Naive thymus-derived CD8-positive, alpha-beta T cell (primary cell): Measurements from ENCODE around the gene HDLBP. TPM values are rescaled to one million over a fixed set of nuclear protein-coding genes. Genes with fewer than 3 reads are reported as not detected.
"Not testable (repeated sequence)": the region's sequence is repeated elsewhere in the genome, so short reads cannot be mapped to it uniquely, and the experiment has no call there.

Experiments used
- ATAC-seq, 2 donors: fragments of 150-1000 bp; cut with Tn5 transposase in 1 of 2; sonication (Bioruptor Pico), chemical (Tn5 transposase) in 1 of 2; 1 replicate in 1 of 2; 2 replicates in 1 of 2; pipeline ENCODE4 v1.10.0; 2021; ENCODE audit warnings: mild to moderate bottlenecking in 2 of 2, moderate library complexity in 2 of 2
- POLR2A ChIA-PET: fragments of 350-600 bp; sonication (Branson Sonifier 250); formaldehyde crosslinking; loops from one replicate; lab custom pipeline; 2021; ENCODE audit warnings: antibody characterized with exemption; lab: Charles Lee
- DNase-seq, 10 donors: peaks; one replicate each; pipeline versions ENCODE4 v3.0.0 to v3.0.0-alpha.2; 2020 to 2022
- H3K27ac Mint-ChIP-seq, 10 donors: one replicate each; pipeline ENCODE4 v1.8.0; 2020 to 2022; ENCODE audit warnings: mild to moderate bottlenecking in 10 of 10, mixed read lengths in 10 of 10, moderate library complexity in 4 of 10, inconsistent platforms in 1 of 10
- H3K27me3 Mint-ChIP-seq, 5 donors: one replicate each; pipeline ENCODE4 v1.8.0; 2021 to 2022; ENCODE audit warnings: mixed read lengths in 5 of 5
- H3K36me3 Mint-ChIP-seq, 3 donors: one replicate each; pipeline ENCODE4 v1.8.0; 2020 to 2022; ENCODE audit warnings: mixed read lengths in 3 of 3, mild to moderate bottlenecking in 2 of 3, inconsistent platforms in 1 of 3
- H3K4me1 Mint-ChIP-seq, 4 donors: one replicate each; pipeline ENCODE4 v1.8.0; 2021 to 2022; ENCODE audit warnings: mixed read lengths in 4 of 4
- H3K4me3 Mint-ChIP-seq, 10 donors: one replicate each; pipeline ENCODE4 v1.8.0; 2020 to 2022; ENCODE audit warnings: mild to moderate bottlenecking in 10 of 10, mixed read lengths in 10 of 10, moderate library complexity in 6 of 10, inconsistent platforms in 1 of 10
- H3K9me3 Mint-ChIP-seq, 9 donors: one replicate each; pipeline ENCODE4 v1.8.0; 2020 to 2022; ENCODE audit warnings: mixed read lengths in 9 of 9, mild to moderate bottlenecking in 3 of 9, inconsistent platforms in 1 of 9, moderate library complexity in 1 of 9
- polyA plus RNA-seq, 3 donors: library from polyadenylated mRNA; unstranded; fragments of 300-500 nt; fragmentation: Illumina TruSeq; gene quantifications; one replicate each; pipeline ENCODE4 v1.2.3, GENCODE V29; 2021
- total RNA-seq, 8 experiments: library from RNA in 2 of 8; stranded (reverse) in 2 of 8; gene quantifications; one replicate each; pipeline ENCODE4 v1.2.3 and lab custom pipeline; 2021 to 2026

HDLBP gene
- total and polyA plus RNA-seq, 5 experiments from 2014 or later = 32.2 to 148 (median 71.1) TPM

- no peak overlapping the region for H3K4me3 Mint-ChIP-seq
- H3K9me3 Mint-ChIP-seq = no peaks in the 10 kb centered on the region
- POLR2A ChIA-PET = no interaction called here
- H3K4me1 Mint-ChIP-seq = no peaks in the 10 kb centered on the region
- H3K36me3 Mint-ChIP-seq = no peaks in the 10 kb centered on the region
- DNase-seq (no peak), ATAC-seq (no peak)
- H3K27ac Mint-ChIP-seq = no peak overlapping the region
- no peaks in the 10 kb centered on the region for H3K27me3 Mint-ChIP-seq
Measured at GRCh38 chr2:241198381-241199279, 116.8 kb downstream of the HDLBP start.

- Mint-ChIP-seq H3K9me3 (no peaks in the 10 kb centered on the region), H3K27ac (no peak overlapping the region), H3K36me3 (no peaks in the 10 kb centered on the region), H3K4me1 (no peaks in the 10 kb centered on the region), H3K27me3 (no peaks in the 10 kb centered on the region), H3K4me3 (no peak overlapping the region)
- DNase-seq (no peak), ATAC-seq (no peak)
- POLR2A ChIA-PET = no interaction called here
Measured at GRCh38 chr2:241197947-241198346, 117.5 kb downstream of the HDLBP start.

DNA sequence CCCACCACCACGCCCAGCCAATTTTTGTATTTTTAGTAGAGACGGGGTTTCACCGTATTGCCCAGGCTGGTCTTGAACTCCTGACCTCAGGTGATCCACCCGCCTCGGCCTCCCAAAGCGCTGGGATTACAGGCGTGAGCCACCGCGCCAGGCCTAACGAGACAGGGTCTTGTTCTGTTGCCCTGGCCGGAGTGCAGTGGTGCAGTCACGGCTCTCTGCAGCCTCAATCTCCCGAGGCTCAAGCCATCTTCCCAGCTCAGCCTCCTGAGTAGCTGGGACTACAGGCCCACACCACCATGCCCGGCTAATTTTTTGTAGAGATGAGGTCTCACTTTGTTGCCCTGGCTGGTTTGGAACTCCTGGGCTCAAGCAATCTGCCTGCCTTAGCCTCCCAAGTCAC, 118.2 kb downstream of the HDLBP start:
- H3K27me3 Mint-ChIP-seq, ATAC-seq, POLR2A ChIA-PET, H3K4me1 Mint-ChIP-seq, DNase-seq, H3K36me3 Mint-ChIP-seq, H3K4me3 Mint-ChIP-seq, H3K9me3 Mint-ChIP-seq, H3K27ac Mint-ChIP-seq: not testable (repeated sequence)

GRCh38 chr2:241195506-241196130, 119.9 kb downstream of the HDLBP start:
- H3K27me3 Mint-ChIP-seq = no peaks in the 10 kb centered on the region
- H3K4me3 Mint-ChIP-seq = no peak overlapping the region
- no peaks in the 10 kb centered on the region for H3K9me3 Mint-ChIP-seq
- H3K36me3 Mint-ChIP-seq = no peaks in the 10 kb centered on the region
- DNase-seq (no peak), ATAC-seq (no peak)
- H3K27ac Mint-ChIP-seq = no peak overlapping the region
- no peaks in the 10 kb centered on the region for H3K4me1 Mint-ChIP-seq
- POLR2A ChIA-PET = no interaction called here

DNA sequence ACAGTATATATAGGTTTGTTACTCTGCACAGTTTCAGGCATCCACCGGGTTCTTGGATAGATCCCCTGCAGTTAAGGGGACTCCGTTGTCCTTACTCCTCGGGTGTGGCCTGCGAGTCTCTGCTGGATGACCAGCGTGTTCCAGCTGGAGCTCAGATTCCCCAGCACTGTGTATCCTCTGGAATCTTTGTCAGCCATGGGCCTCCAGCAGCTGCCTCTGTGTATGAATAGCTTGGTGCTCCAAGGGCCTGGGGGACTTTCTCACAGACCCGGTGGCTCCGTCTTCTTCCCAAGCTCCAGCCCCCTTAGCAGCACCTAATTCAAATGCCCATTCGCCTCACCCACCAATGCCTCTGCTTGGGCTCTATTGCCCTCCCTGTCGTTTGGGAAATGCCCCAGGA, 120.7 kb downstream of the HDLBP start:
- POLR2A ChIA-PET = no interaction called here
- Mint-ChIP-seq H3K27ac (no peak overlapping the region), H3K9me3 (no peaks in the 10 kb centered on the region), H3K27me3 (no peaks in the 10 kb centered on the region), H3K4me3 (no peak overlapping the region), H3K36me3 (no peaks in the 10 kb centered on the region), H3K4me1 (no peaks in the 10 kb centered on the region)
- no peak for DNase-seq
- no peak for ATAC-seq

- POLR2A ChIA-PET = no interaction called here
- H3K9me3 Mint-ChIP-seq = no peaks in the 10 kb centered on the region
- no peak overlapping the region for H3K4me3 Mint-ChIP-seq
- H3K27ac Mint-ChIP-seq = peak overlapping the region in 2 of 10 donors; percentile 41 to 44
- no peaks in the 10 kb centered on the region for H3K4me1 Mint-ChIP-seq
- no peak for ATAC-seq
- no peak for DNase-seq
- no peaks in the 10 kb centered on the region for H3K36me3 Mint-ChIP-seq
- no peaks in the 10 kb centered on the region for H3K27me3 Mint-ChIP-seq
Measured at GRCh38 chr2:241193271-241193670, 122.2 kb downstream of the HDLBP start.

DNA sequence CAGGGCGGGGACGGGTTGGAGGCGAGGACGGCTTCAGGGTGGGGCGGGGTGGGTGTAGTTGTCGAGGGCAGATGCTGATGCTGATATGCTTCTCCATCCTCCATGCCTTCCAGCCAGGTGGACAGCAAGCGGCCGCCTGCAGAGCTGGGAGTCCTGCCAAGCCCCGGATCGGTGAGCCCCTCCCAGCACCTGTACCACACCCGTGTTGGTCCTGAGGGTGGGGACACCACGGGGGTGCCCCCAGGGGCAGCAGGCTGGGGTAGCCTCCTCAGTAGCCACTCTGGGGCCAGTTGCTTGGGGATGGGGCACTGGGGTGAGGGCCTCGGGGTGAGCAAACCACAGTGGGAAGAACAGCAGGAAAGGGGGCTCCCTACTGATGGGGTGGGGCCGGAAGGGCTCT, 124.4 kb downstream of the HDLBP start:
- Mint-ChIP-seq H3K4me1 (no peaks in the 10 kb centered on the region), H3K9me3 (no peaks in the 10 kb centered on the region), H3K27ac (no peak overlapping the region), H3K27me3 (no peaks in the 10 kb centered on the region), H3K4me3 (no peak overlapping the region), H3K36me3 (no peaks in the 10 kb centered on the region)
- DNase-seq = no peak
- no peak for ATAC-seq
- POLR2A ChIA-PET = no interaction called here

- no peaks in the 10 kb centered on the region for H3K9me3 Mint-ChIP-seq
- H3K27me3 Mint-ChIP-seq = no peaks in the 10 kb centered on the region
- POLR2A ChIA-PET = no interaction called here
- ATAC-seq (no peak), DNase-seq (no peak)
- no peak overlapping the region for H3K4me3 Mint-ChIP-seq
- H3K36me3 Mint-ChIP-seq = no peaks in the 10 kb centered on the region
- H3K4me1 Mint-ChIP-seq = no peaks in the 10 kb centered on the region
- H3K27ac Mint-ChIP-seq = no peak overlapping the region
Measured at GRCh38 chr2:241190291-241190981, 125.0 kb downstream of the HDLBP start.

DNA sequence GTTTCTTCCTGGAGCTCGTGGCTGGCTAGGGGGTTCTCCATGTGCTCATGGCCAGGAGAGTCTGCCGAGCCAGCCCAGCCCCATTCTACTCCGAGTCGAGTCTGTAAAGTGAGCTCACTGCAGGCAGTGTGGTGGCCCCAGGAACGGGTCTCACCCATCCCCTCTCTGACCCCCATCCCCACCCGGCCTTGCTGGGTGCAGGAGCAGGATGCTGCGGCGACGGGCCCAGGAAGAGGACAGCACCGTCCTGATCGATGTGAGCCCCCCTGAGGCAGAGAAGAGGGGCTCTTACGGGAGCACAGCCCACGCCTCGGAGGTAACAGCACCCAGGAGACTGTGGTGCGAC, 125.6 kb downstream of the HDLBP start:
- H3K27ac Mint-ChIP-seq = no peak overlapping the region
- peaks cover 0 to 3% (median 0%) of the 10 kb centered on the region in 3 donors for H3K36me3 Mint-ChIP-seq
- no peaks in the 10 kb centered on the region for H3K27me3 Mint-ChIP-seq
- H3K4me3 Mint-ChIP-seq = no peak overlapping the region
- no peak for DNase-seq
- no peak for ATAC-seq
- POLR2A ChIA-PET = interaction anchor here (0.5 kb wide), 1 partner anchor 563 kb away, joined by 3 read pairs; no protein-coding TSS in a partner anchor
- H3K9me3 Mint-ChIP-seq = no peaks in the 10 kb centered on the region
- no peaks in the 10 kb centered on the region for H3K4me1 Mint-ChIP-seq

DNA sequence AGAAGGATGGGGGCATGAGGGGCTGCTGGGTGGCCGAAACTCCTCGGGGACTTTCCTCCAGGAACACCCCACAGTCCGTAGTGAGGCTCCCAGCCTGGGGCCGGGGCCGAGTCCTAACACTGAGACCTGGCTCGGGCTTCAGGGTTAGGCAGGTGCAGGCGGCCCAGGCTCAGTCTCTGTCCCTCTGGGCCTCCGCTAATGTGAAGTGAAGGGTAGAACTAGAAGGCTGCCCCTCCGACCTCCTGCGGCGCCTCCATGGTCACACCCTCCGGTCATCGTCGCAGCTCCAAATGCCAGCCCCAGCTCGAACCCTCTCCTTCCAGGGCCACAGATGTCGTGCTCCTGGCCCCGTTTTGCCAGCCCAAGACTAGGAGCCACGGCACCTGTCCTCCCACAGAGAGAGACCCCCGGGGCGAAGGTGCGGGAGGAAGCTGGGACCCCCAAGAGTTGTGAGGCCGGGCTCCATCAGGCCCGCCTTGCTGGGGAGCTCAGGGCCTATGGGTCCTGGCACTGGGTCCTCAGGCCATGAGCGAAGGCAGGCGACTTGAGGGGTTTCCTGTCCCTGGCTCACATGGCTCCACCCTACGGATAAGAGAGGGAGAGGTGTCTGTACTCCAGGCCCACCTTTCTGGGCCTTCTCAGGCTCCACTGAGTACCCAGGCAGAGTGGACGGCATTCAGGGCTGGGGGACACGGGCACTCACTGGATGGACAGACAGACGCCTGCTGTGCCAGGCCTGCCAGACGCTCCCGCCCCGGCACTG, 126.2 kb downstream of the HDLBP start:
- no peak for ATAC-seq
- no peaks in the 10 kb centered on the region for H3K4me1 Mint-ChIP-seq
- DNase-seq = no peak
- H3K9me3 Mint-ChIP-seq = no peaks in the 10 kb centered on the region
- POLR2A ChIA-PET = interaction anchor here (0.5 kb wide), 1 partner anchor 562 kb away, joined by 3 read pairs; no protein-coding TSS in a partner anchor
- H3K36me3 Mint-ChIP-seq = peaks cover 0 to 6% (median 0%) of the 10 kb centered on the region in 3 donors
- H3K4me3 Mint-ChIP-seq = no peak overlapping the region
- H3K27me3 Mint-ChIP-seq = no peaks in the 10 kb centered on the region
- H3K27ac Mint-ChIP-seq = no peak overlapping the region

DNA sequence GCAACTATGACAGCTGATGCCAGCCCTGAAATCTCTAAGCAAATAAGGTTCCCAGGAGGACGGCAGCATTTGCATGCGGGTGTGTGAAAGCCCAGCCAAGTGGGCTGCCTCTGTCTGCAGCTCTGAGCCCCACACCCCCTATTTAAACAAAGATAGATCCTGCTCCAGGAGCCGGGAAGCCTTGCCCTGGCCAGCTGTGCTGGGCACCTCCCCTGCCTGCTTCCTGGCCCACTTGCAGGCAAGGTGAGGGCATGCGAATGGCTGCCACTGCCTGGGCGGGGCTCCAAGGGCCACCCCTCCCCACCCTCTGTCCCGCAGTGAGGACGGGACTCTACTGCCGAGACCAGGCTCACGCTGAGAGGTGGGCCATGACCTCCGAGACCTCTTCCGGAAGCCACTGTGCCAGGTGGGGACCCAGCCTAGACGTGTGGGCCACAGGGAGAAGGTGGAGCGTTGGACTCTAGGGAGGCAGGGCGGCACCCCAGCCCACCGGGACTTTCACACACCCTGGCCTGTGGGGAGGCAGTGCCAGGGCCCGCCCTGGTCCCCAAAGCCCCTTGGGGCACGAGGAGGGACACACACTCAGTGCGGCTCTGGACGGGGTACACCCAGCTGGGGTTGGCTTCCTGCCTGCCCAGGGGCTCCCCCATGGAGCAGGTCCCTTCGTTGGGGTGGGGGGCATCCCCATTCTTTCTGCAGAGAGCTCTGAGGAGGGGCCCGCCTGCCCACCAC, 126.9 kb downstream of the HDLBP start, which contains the start of gene ANO7:
Gene ANO7, plus strand, starts transcription at position 317 of the 732 bp plus-strand sequence. CDS start 1,387 bp downstream, outside the sequence.
- Mint-ChIP-seq H3K27ac (no peak within 1 kb of the TSS), H3K4me1 (no peaks in the 10 kb centered on the region), H3K36me3 (peaks cover 0 to 9% (median 2%) of the 10 kb centered on the region in 3 donors), H3K9me3 (no peaks in the 10 kb centered on the region), H3K4me3 (no peak within 1 kb of the TSS), H3K27me3 (no peaks in the 10 kb centered on the region)
- DNase-seq = no peak
- ATAC-seq = no peak
- POLR2A ChIA-PET = no interaction called here

DNA sequence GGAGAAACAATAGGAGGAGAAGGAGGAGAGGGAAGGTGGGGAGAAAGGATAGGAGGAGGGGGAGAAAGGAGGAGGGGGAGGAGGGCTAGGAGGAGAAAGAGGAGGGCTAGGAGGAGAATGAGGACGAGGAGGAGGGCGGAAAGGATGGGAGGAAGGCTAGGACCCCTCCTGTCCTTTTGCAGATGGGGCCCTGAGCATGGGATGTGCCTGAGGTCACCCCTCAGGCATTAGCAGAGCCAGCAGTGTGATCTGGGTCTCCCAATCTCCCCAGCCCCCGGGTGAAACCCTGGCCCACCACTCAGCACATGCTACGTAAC, 127.6 kb downstream of the HDLBP start:
- Mint-ChIP-seq H3K4me1 (no peaks in the 10 kb centered on the region), H3K9me3 (no peaks in the 10 kb centered on the region), H3K4me3 (no peak overlapping the region), H3K27me3 (no peaks in the 10 kb centered on the region), H3K27ac (no peak overlapping the region), H3K36me3 (peaks cover 0 to 10% (median 4%) of the 10 kb centered on the region in 3 donors)
- DNase-seq (no peak), ATAC-seq (no peak)
- POLR2A ChIA-PET = no interaction called here
